ENCODE results near the gene TXK.

GRCh38 chr4:48120132-48120531 is 13.9 kb downstream of the TXK start:
- TF ChIP-seq CTCF (IDR thresholded peaks at IDR 0.05): no peak
- TF ChIP-seq POLR2A (IDR thresholded peaks at IDR 0.05): no peak

Measured in lower leg skin (tissue), 3 donors.